ENCODE results near the gene MDGA2. TPM values are rescaled to one million over a fixed set of nuclear protein-coding genes. Genes with fewer than 3 reads are reported as not detected.

The MDGA2 gene
- total and polyA plus RNA-seq, 2 of the 4 experiments (the other 2 are of a cell fraction), result 0.02 TPM; not detected in 1

DNA sequence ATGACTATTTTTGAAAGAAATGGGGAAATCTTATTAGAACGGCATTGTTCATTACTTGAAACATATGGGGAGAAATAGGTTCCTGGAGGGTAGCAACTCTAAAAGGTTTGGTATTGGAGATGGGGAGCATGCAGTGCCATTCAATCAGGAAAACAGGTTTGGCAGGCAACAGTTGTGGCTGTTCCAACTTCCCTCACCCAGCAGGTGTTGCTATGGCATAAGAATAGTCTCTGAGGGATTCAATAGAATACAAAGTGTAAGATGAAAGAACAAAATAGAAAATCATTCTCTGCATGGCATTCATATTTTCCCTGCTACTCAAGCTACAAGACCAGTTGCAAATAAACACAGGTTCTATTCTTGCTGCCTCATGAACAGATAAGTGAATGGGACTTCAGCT, 630.6 kb downstream of the MDGA2 start:
- no peaks in the 10 kb centered on the region for H3K27me3 ChIP-seq (ENCODE audit: control insufficient read depth, insufficient read depth, low read length)
- no peak overlapping the region for H3K9ac ChIP-seq (ENCODE audit: low read depth, low read length)
- no CpG with 5 or more reads among the region's 1 CpG for WGBS, 2 experiments (ENCODE audit: extremely low coverage in 2 of 2, insufficient read length in 1 of 2)
- H3K4ac ChIP-seq (ENCODE audit: low read depth, low read length), result no peak overlapping the region
- H4K91ac ChIP-seq (ENCODE audit: insufficient read depth, low read depth, low read length), result no peak overlapping the region
- intact Hi-C loops (cut with micrococcal nuclease) (no loop called here), in situ Hi-C loops (cut with MboI; ENCODE audit: low sequenced_read_pairs) (no loop called here), dilution Hi-C loops (cut with HindIII; ENCODE audit: low sequenced_read_pairs, unreplicated experiment) (no loop called here)
- no TSS peak for BruUV-seq (replicated peaks)
- H2AK5ac ChIP-seq (ENCODE audit: low read depth, low read length), result no peak overlapping the region
- H4K5ac ChIP-seq (ENCODE audit: low read depth, low read length), result no peak overlapping the region
- no peak overlapping the region for H3K27ac ChIP-seq (ENCODE audit: insufficient read depth, low read length)
- no peak overlapping the region for H4K8ac ChIP-seq (ENCODE audit: low read depth in 2 of 2, low read length in 2 of 2)
- no peaks in the 10 kb centered on the region for H3K79me1 ChIP-seq (ENCODE audit: low read depth in 1 of 2, low read length in 2 of 2)
- ChIA-PET CTCF (no interaction called here), POLR2A (ENCODE audit: unreplicated experiment) (no interaction called here)
- no peak overlapping the region for H3K23ac ChIP-seq (ENCODE audit: low read depth, low read length)
- H3K14ac ChIP-seq (replicated peaks; ENCODE audit: low read depth, low read length), result no peak overlapping the region
- ATAC-seq (ENCODE audit: low read depth) (no peak), DNase-seq (no peak)
- TF ChIP-seq RAD21 (IDR thresholded peaks at IDR 0.05; ENCODE audit: low read length) (no peak), BHLHE40 (IDR thresholded peaks at IDR 0.05; ENCODE audit: low read depth, low read length) (no peak)
- TF ChIP-seq, protein P1, sequence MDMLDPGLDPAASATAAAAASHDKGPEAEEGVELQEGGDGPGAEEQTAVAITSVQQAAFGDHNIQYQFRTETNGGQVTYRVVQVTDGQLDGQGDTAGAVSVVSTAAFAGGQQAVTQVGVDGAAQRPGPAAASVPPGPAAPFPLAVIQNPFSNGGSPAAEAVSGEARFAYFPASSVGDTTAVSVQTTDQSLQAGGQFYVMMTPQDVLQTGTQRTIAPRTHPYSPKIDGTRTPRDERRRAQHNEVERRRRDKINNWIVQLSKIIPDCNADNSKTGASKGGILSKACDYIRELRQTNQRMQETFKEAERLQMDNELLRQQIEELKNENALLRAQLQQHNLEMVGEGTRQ (IDR thresholded peaks at IDR 0.05; ENCODE audit: low read depth, low read length), result no peak
- no peaks in the 10 kb centered on the region for H4K20me1 ChIP-seq (ENCODE audit: insufficient read depth, low read length)
- H2BK15ac ChIP-seq (ENCODE audit: low read depth, low read length), result no peak overlapping the region
- no peak overlapping the region for H2BK20ac ChIP-seq (ENCODE audit: low read depth, low read length)
- H2BK5ac ChIP-seq (ENCODE audit: low read depth, low read length, poor library complexity, severe bottlenecking), result no peak overlapping the region
- H3K18ac ChIP-seq (ENCODE audit: low read depth, low read length), result no peak overlapping the region
- no peak overlapping the region for H2AFZ ChIP-seq (replicated peaks; ENCODE audit: low read length, poor library complexity)
- H3K56ac ChIP-seq (ENCODE audit: extremely low read depth, insufficient read depth, low read length), result no peak overlapping the region
- H3K36me3 ChIP-seq (ENCODE audit: control insufficient read depth, insufficient read depth, low read length), result no peaks in the 10 kb centered on the region
- no peaks in the 10 kb centered on the region for H3K4me1 ChIP-seq (ENCODE audit: control insufficient read depth, insufficient read depth, low read length)
- no peak overlapping the region for H2BK120ac ChIP-seq (ENCODE audit: low read depth, low read length)
- H3K9me1 ChIP-seq (ENCODE audit: insufficient read depth, low read length), result no peaks in the 10 kb centered on the region
- no peak overlapping the region for H3K4me3 ChIP-seq (ENCODE audit: insufficient read depth, low read depth, low read length)
- H2AK9ac ChIP-seq (replicated peaks; ENCODE audit: low read depth, low read length, poor library complexity), result no peak overlapping the region
- no peak overlapping the region for H3K4me2 ChIP-seq (ENCODE audit: low read depth, low read length)
- H3K9me3 ChIP-seq (ENCODE audit: control insufficient read depth, insufficient read depth, low read length), result 0 out of 2 replicates have a peak, but pooled peaks cover 2% of the 10 kb centered on the region

Measured in IMR-90 (cell line).